ENCODE data around the gene PHF2.

PHF2 gene

DNA sequence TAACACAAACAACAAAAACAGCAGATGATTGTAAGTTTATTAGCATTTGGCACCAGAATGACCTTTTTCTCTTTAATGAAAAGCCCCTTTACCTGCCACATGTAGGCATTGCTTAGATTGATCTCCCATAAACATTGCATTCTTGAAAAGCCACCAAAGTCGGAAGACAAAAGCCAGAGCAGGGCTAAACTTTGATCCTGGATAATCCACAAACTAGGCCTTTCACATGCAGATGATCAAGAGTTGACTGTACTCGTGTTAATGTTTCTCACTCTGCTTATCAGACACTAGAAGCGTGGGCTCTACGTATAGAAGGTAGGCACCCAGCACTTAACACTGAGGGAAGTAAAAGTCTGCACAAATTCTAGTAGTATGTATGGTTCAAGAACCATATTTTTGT lies 21.0 kb upstream of the PHF2 start:
- no peak overlapping the region for H3K4me3 ChIP-seq (replicated peaks in 1 of 2; ENCODE audit: low read depth in 2 of 2, low read length in 2 of 2)
- TF ChIP-seq, protein P1, sequence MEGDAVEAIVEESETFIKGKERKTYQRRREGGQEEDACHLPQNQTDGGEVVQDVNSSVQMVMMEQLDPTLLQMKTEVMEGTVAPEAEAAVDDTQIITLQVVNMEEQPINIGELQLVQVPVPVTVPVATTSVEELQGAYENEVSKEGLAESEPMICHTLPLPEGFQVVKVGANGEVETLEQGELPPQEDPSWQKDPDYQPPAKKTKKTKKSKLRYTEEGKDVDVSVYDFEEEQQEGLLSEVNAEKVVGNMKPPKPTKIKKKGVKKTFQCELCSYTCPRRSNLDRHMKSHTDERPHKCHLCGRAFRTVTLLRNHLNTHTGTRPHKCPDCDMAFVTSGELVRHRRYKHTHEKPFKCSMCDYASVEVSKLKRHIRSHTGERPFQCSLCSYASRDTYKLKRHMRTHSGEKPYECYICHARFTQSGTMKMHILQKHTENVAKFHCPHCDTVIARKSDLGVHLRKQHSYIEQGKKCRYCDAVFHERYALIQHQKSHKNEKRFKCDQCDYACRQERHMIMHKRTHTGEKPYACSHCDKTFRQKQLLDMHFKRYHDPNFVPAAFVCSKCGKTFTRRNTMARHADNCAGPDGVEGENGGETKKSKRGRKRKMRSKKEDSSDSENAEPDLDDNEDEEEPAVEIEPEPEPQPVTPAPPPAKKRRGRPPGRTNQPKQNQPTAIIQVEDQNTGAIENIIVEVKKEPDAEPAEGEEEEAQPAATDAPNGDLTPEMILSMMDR (IDR thresholded peaks at IDR 0.05; ENCODE audit: low read depth, low read length), result no peak
- no peak for DNase-seq (ENCODE audit: low read depth in 2 of 2)

DNA sequence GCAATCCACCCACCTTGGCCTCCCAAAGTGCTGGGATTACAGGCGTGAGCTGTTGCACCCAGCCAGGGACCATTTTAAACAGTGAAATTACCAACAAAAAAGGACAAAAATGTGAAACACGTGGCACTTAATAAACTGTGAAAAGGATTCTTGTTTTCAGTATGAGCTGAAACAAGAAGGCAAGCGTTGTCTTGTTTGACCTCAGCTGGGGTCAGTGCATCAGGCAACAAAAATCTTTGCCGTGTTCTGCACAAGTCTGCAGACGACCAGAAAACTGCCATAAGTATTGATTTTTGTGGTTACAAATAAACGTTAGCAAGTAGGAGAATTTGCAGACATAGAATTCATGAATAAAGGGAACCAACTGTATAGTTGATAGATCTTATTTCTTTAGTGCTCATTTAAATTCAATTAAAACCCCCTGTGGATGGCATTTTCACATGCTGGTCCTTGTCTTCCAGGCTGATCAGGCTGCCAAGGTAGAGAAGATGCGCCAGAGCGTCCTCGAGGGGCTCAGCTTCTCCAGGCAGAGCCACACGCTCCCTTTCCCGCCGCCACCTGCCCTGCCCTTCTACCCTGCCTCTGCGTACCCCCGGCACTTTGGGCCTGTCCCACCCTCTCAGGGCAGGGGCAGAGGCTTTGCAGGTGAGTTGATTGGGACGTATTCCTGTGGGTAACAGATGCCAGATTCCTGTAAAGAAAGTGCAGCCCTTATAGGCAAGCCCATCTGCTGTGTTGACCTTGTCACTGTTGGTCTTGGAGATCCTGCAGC lies 18.8 kb upstream of the PHF2 start:
- H3K4me3 ChIP-seq (replicated peaks in 1 of 2; ENCODE audit: low read depth in 2 of 2, low read length in 2 of 2), result no peak overlapping the region
- DNase-seq (ENCODE audit: low read depth in 2 of 2), result no peak
- TF ChIP-seq, protein P1 (IDR thresholded peaks at IDR 0.05; ENCODE audit: low read depth, low read length), result no peak

DNA sequence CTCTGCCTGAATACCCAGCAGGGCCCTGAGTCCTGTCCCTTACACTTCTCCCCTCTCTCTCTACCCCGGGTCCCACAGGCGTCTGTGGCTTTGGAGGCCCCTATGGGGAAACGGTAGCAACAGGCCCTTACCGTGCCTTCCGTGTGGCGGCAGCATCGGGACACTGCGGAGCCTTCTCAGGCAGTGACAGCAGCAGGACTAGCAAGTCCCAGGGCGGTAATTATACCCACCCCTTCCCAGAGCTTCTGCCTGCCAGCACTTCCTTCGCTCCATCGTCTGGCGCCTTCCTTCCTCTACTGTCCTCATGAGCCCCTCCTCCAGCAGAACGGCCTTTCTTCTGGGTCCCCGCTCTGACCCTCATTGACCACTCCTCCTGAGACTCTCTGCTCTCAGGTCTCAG lies 17.9 kb upstream of the PHF2 start:
- TF ChIP-seq, protein P1 (IDR thresholded peaks at IDR 0.05; ENCODE audit: low read depth, low read length), result no peak
- DNase-seq (ENCODE audit: low read depth in 2 of 2), result no peak
- no peak overlapping the region for H3K4me3 ChIP-seq (replicated peaks in 1 of 2; ENCODE audit: low read depth in 2 of 2, low read length in 2 of 2)

GRCh38 chr9:93560991-93561390 lies 15.4 kb upstream of the PHF2 start:
- DNase-seq (ENCODE audit: low read depth in 2 of 2), result no peak
- TF ChIP-seq, protein P1 (IDR thresholded peaks at IDR 0.05; ENCODE audit: low read depth, low read length), result no peak

DNA sequence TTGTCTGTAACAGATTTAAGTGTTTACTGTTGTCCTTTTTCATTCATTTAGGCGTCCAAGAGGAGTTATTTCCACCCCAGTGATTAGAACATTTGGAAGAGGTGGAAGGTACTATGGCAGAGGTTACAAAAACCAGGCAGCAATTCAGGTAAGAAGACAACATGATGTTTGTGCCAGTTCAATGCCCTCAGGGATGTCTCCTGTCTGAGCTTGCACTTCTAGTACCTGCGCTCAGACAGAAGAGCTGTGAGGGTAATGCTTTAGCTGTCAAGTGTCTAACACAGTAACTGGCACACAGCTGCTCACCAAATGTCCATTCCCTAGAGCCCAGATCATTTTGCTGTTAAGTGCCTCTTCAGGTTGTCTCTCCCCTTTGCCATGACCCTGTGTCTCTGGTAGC lies 14.2 kb upstream of the PHF2 start:
- DNase-seq (ENCODE audit: low read depth in 2 of 2), result no peak
- H3K4me3 ChIP-seq (replicated peaks in 1 of 2; ENCODE audit: low read depth in 2 of 2, low read length in 2 of 2), result no peak overlapping the region
- TF ChIP-seq, protein P1 (IDR thresholded peaks at IDR 0.05; ENCODE audit: low read depth, low read length), result no peak

More at GRCh38 chr9:93560991-93561390, 15.4 kb upstream of the PHF2 start:
- no peak overlapping the region for H3K4me3 ChIP-seq (replicated peaks in 1 of 2; ENCODE audit: low read depth in 2 of 2, low read length in 2 of 2)

GRCh38 chr9:93565089-93565488 lies 11.3 kb upstream of the PHF2 start:
- no peak overlapping the region for H3K4me3 ChIP-seq (replicated peaks in 1 of 2; ENCODE audit: low read depth in 2 of 2, low read length in 2 of 2)
- no peak for DNase-seq (ENCODE audit: low read depth in 2 of 2)
- TF ChIP-seq, protein P1 (IDR thresholded peaks at IDR 0.05; ENCODE audit: low read depth, low read length), result no peak
